GM18951 (cell line): ENCODE results near the gene FOXB1.

Experiments
- POLR2A ChIP-seq: IDR thresholded peaks from 4 replicates; pipeline ENCODE4 v1.6.1; 2011; ENCODE audit warnings: mild to moderate bottlenecking; ENCODE audit not compliant: insufficient read length, insufficient read depth; ENCODE audit errors: extremely low read depth
- in situ Hi-C: fragments of 300-500 bp; cut with MboI; formaldehyde crosslinking; loops from one replicate; pipeline ENCODE4 v1.12.0; 2022; ENCODE audit warnings: low sequenced_read_pairs, mixed read lengths, inconsistent platforms; ENCODE audit not compliant: unreplicated experiment

Gene FOXB1

DNA sequence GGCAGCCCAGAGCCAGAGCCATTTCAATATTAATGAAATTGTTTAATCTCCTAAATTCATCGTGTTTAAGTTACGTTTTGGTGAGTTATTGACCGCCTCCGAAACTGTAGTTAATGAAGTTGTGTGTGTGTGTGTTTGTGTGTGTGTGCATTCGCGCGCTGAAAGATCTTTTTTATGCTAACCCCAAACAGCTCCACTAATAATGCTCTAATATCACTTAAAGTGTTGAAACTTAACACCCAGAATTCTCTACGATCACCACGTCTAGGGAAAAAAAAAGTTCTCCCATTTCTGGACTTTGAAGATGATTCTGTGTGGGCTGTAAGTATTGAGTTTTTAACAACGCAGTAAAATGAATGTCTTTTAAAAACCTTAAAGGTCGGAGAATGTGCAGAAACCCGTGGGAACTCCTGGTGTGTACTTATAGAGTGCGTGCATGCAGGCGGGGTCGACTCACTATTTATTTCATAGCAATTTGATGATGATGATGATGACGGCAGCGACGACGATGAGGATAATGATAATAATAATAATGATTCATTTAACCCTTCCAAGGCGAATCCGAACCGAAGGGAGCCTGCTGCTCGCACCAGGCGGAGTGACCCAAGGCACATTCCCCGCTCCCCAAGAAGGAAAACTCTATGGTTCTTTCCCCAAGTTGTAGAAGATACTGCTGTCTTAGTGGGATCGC, 1.4 kb upstream of the FOXB1 start:
- in situ Hi-C loops, result no loop called here

DNA sequence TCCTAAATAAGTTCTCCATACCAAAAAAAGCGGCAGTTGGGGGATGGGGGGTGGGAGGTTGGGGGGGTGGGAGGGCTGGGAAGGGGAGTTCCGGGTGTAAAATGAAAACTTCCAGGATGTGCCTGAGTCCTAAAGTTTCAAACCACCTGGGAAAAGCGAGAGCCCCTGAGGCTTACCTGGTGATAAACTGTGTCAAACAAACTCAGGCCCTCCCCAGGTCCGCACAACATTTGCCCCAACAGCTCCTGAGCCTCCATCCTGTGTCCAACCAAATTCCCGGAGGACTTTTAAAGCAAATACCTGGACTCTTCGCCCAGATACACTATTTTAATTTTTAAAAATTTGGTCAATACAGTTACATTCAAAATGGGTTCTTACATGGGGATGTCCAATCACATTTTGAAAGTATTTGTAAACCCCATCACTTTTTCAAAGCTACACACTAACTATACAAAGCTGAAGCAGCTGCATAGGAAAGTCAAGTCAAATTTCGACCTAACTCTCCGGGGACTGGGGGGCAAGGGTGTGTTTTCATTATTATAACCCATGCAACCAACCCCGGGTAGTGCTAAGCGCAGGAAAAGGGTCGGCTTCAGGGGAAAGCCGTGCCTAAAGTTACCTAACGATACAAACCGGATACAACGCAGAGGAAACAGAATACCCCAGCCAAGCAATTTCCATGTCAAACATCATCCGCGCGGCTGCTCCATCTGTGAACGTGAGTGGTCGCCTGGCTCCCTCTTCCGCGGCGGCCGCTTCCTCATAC, 685 bp upstream of the FOXB1 start:
- in situ Hi-C loops, result no loop called here
- TF ChIP-seq POLR2A, result no peak

More for the DNA sequence above, 1.4 kb upstream of the FOXB1 start:
- no peak for TF ChIP-seq POLR2A

DNA sequence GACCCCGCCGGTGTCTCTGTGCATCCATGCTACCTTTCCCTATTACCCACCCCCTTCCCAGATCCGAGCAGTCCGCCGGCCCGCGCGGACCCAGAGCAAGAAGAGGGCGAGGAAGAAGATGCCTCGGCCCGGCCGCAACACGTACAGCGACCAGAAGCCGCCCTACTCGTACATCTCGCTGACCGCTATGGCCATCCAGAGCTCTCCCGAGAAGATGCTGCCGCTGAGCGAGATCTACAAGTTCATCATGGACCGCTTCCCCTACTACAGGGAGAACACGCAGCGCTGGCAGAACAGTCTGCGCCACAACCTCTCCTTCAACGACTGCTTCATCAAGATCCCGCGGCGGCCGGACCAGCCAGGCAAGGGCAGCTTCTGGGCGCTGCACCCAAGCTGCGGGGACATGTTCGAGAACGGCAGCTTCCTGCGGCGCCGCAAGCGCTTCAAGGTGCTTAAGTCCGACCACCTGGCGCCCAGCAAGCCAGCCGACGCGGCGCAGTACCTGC, 788 bp downstream of the FOXB1 start:
- TF ChIP-seq POLR2A, result no peak
- in situ Hi-C loops, result no loop called here

DNA sequence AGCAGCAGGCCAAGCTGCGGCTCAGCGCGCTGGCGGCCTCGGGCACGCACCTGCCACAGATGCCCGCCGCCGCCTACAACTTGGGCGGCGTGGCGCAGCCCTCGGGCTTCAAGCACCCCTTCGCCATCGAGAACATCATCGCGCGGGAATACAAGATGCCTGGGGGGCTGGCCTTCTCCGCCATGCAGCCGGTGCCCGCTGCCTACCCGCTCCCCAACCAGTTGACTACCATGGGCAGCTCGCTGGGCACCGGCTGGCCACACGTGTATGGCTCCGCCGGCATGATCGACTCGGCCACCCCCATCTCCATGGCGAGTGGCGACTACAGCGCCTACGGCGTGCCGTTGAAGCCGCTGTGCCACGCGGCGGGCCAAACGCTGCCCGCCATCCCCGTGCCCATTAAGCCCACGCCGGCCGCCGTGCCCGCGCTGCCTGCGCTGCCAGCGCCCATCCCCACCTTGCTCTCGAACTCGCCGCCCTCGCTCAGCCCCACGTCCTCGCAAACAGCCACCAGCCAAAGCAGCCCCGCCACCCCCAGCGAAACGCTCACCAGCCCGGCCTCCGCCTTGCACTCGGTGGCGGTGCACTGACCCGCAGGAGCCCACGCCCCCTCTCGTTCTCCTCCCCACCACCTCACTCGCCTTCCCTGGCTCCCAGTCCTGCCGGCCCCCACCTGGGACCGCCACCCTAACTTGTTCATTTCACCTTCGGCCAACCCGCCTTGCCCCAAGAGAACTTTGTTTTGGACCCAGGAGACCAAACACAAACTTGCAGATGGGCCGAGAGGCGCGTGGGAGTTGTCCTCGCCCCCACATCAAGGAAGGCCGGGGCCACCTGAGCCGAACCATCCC, 1.5 kb downstream of the FOXB1 start:
- TF ChIP-seq POLR2A, result no peak
- in situ Hi-C loops, result no loop called here

DNA sequence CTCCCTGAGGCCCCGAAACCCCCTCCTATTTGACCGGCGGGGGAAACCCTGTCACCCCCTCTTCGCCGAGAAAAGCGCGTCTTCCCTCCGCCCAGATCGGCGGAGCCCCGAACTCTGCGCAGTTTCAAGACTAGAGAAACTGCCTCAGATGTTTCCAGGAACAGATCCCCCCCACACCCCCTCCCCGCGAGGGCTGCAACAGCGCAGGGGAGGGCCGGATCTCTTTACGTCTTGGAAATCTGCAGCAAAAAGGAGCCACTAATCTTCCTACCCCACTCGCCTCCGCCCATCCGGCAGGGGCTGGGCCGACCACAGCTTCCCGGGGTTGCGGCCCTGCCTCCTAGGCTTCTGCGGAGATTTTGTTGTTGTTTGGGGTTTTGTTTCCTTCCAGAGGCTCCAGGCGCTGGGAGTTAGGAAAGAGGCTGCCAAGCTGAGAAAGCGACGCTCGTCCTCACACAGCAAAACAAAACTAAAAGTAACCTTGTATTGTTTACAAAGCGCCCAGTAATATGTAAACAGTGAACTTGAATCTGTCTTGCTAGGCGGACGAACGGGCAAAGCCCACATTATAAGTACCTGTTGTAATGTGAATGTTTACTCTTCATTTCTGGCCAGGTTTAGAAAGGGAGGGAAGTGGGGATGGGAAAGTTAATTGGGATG, 2.2 kb downstream of the FOXB1 start:
- in situ Hi-C loops, result no loop called here
- TF ChIP-seq POLR2A, result no peak

DNA sequence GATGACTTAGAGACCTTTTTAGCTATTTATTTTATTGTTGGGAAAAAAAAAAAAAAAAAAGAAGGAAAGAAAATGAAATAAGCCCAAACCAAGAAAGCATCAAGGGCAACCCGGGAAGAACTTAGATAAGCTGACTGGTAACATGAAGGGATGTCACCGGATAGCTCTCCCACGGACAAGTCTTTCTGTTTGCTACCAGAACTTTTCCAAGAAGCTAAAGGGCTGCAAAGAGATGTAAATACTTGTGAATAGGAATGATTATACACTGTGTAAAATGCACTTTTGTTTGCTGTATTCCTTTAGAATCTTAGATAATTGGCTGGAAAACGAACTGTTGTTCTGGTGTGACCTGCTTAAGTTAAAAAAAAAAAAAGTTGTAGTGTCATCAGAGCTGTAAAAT, 2.8 kb downstream of the FOXB1 start:
- no peak for TF ChIP-seq POLR2A
- in situ Hi-C loops, result no loop called here

DNA sequence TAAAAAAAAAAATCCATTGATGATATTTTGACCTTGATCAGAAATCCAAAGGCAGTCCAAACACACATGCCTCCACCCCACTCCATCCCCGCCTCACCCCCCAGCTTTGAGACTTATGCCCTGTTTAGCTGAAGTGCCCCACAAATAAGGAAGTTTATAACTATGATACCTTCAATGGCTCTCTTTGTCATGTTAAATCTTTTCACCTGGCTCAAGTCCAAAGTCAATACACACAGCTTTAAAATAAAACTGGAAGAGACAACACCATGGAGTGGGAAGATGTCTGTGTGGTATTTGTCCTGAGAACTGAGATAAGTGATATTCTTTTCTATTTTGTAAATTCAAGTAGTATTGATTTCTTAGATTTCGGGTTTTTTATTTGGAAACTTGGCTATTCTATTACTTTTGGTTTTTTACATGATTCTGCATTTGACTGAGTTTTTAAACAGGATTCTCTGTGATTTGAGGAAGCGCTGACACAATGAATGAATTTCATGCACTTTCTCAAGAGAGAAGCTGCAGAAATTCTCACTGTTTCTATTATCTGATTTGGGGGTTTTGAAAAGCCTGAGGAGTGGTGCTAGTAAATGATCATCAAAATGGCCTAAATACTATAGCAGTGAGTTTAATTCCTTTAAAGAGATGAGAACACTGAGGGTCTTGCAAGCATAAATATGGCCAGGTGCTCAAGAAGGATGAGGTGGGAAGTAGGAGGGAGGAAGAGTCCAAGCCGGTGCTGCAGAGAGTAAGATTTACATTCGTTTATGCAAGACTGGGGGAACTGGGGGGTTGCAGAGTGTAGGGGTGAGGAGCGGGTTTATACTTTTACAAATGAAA, 5.2 kb downstream of the FOXB1 start:
- no peak for TF ChIP-seq POLR2A
- in situ Hi-C loops, result no loop called here

DNA sequence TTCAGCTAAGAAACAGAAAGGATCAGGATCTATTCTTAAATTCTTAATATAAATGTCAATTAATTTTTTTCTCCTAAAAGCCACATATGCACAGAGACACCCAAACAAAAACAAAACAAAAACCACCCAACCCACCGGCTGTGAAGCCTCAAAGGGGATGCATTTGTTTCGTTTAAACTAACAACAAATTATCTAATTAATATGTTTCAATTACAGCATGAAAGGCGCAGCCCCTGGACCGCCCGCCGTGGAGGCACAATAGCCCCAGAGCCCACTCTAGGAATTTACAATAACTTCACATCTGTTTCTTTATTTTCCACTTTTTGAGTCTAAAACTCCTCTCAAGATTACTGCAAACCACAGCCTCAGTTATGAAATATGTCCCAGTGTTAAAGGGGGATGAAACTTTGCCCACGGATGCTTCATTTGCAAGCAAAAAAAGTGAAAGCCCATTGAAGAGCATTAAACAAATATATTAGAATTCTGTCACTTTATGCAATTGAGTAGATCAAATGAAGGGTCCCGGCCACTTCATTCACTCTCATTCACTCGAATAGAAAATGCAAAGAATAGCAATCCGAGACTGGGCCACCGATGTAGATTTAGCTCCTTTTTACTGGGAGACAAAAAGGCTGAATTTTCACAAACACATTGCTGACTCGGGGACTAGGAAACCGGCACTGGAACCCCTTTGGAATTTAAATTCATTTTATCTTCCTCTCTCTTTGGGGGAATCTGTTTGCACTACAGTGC, 6.0 kb downstream of the FOXB1 start:
- no peak for TF ChIP-seq POLR2A
- in situ Hi-C loops, result no loop called here

DNA sequence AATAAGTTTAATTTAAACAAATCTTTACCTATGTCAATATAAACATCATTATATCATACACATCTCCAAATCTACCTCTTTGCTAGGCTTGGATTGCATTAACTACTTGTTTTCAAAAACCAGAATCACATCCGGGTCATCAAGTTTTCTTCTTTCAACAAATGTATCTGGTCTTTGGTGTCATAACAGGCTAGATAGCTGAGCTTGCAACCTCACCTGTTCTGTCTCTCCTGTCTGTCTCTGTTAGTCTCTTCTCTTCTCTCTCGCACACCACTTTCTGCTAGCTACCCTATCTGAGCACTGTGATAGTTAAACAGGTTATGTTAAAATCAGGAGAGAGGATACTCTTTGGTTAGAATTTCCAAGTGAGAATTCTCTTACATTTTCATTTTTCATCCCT, 6.7 kb downstream of the FOXB1 start:
- TF ChIP-seq POLR2A, result no peak
- in situ Hi-C loops, result no loop called here

DNA sequence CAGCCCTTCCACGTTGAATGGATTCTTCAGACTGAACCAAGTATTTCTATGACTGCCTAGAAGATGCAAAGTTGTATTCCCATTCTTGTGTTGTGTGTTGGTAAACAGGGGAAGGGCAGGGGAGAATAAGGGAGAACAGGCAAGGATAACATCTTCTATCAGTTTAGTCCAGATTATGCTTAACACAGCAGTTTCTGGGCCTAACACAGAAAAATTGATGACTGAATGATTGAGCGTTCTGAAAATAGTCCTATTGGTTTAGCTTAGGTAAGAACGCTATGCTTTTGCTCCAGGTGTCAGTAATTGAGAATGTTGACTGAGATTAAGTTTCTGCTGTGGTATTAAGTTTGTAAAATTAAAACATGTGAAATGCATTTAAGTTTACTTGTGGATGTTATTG, 8.6 kb downstream of the FOXB1 start:
- in situ Hi-C loops, result no loop called here
- TF ChIP-seq POLR2A, result no peak

DNA sequence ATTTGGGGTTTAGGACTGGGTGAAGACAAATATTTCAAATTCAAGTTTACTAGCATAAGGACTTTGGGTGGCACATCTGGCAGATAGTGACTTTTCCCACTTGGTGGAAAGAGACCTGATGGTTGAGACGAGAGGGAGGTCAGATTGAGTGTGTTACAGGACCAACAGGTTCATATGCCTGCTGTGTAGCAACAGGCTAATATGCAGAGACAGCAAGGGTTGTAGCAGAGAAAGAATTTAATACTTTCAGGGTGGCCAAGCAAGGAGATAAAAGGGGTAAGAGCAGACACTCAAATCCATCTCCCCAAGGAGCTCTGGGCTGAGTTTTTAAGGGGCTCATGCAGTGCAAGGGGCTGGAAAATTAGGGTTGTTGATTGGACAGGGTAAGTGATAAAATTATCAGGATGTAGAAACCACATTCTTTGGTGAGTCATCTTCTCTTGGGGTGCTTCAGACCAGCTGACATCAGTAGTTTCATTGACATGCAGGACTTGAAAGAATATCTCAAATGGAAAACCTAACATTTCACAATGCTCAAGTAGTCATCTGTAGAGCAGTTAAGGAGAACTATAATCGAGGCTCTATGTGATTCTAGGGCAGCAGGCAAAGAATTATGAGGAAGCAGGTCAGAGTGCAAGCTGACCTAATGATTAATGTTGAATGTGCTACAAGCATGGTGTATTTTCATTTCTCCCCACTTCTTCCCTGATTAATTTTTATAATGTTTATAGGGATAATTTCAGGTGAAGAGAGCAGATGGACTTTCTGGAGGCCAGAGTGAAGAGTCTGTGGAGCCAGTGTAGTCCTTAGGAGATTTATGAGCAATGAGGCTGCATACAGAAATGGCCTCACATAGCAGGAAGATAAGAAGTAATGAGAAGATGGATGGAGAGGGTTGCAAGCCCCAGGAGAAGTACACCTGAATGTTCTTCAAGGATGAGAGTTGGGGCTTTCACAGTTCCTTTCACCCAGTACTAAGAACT, 13.7 kb downstream of the FOXB1 start:
- TF ChIP-seq POLR2A, result no peak
- in situ Hi-C loops, result no loop called here

DNA sequence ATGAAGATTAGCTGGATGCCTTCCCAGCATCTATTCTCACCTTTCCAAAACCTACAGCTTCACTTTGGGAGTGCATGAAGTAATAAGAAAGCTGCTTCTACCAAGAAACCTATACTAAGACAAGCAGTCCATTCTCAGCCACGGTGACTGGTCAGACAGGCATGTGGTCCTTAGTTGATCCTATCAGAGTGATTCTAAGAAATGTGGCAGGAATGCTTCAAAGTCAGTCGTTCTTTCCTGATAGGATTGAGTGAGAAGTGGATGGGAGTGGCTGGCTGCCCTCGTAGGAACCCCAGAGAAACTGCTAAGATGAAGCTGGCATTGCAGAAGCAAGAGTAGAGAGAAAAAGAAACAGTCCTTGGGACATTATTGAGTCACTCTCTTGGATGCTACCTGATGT, 16.6 kb downstream of the FOXB1 start:
- no peak for TF ChIP-seq POLR2A
- in situ Hi-C loops, result no loop called here
